GM19463 (cell line): ENCODE data around the gene ZNF778.
"Not testable (repeated sequence)": the region's sequence is repeated elsewhere in the genome, so short reads cannot be mapped to it uniquely, and the experiment has no call there.

Source experiments
- ATAC-seq: cut with Tn5 transposase; IDR thresholded peaks from one replicate; pipeline ENCODE4 v1.9.1; 2021; ENCODE audit warnings: mild to moderate bottlenecking, moderate library complexity; ENCODE audit not compliant: unreplicated experiment

ZNF778 gene

DNA sequence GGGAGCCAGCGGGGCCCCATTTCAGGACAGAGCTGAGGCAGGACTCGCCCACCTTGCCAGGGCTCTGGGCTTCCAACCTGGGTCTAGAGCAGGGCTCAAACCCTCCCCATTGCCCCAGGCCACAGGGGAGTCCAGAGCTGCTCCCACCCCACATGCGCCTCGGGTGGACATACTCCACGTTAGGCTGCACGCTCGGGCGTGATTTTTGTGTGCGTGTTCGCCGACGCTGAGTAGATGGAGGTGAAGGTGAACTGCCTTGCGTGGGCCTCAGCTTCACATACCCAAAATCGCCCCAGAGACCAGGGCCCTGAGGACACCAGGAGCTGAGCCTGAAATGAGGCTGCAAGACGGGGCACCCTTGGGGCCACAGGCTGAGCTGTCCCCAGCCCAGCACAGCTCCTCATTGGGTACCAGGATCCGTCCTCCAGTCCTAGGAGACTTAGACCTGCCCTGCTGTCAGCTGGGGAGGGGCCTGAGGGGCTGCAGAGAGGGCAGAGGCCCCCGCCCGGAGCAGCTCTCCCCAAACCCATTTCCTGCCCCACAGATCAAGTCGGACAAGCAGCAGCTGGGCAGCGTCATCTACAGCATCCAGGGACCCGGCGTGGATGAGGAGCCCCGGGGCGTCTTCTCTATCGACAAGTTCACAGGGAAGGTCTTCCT, 37.7 kb upstream of the ZNF778 start:
- no peak for ATAC-seq

GRCh38 chr16:89183463-89183862, 34.0 kb upstream of the ZNF778 start:
- ATAC-seq, result no peak

- ATAC-seq, result no peak
Observed at GRCh38 chr16:89183975-89184676, 33.4 kb upstream of the ZNF778 start.

DNA sequence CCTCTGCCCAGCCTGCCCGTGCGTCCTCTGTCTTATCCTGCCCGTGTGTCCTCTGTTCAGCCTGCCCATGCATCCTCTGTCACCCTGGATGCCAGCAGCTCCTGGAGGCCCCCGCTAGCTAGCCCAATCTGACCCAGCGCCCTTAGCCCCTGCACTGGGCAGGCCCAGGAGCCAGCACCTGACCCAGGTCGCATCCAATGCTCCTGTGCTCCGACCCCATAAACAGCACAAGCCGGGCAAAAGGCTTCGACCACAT, 32.9 kb upstream of the ZNF778 start:
- no peak for ATAC-seq

- no peak for ATAC-seq
Observed at GRCh38 chr16:89184933-89185794, 32.3 kb upstream of the ZNF778 start.

DNA sequence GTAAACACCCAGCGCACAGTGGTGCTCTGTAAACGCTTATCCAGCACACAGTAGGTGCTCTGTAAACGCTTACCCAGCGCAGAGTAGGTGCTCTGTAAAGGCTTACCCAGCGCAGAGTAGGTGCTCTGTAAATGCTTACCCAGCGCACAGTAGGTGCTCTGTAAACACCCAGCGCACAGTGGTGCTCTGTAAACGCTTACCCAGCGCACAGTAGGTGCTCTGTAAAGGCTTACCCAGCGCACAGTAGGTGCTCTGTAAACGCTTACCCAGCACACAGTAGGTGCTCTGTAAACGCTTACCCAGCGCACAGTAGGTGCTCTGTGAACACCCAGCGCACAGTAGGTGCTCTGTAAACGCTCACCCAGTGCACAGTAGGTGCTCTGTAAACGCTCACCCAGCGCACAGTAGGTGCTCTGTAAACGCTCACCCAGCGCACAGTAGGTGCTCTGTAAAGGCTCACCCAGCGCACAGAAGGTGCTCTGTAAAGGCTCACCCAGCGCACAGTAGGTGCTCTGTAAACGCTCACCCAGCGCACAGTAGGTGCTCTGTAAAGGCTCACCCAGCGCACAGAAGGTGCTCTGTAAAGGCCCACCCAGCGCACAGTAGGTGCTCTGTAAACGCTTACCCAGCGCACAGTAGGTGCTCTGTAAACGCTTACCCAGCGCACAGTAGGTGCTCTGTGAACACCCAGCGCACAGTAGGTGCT, 31.5 kb upstream of the ZNF778 start:
- ATAC-seq, result not testable (repeated sequence)

DNA sequence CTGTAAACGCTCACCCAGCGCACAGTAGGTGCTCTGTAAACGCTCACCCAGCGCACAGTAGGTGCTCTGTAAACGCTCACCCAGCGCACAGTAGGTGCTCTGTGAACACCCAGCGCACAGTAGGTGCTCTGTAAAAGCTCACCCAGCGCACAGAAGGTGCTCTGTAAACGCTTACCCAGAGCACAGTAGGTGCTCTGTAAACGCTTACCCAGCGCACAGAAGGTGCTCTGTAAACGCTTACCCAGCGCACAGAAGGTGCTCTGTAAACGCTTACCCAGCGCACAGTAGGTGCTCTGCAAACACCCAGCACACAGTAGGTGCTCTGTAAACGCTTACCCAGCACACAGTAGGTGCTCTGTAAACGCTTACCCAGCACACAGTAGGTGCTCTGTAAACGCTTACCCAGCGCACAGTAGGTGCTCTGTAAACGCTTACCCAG, 30.9 kb upstream of the ZNF778 start:
- not testable (repeated sequence) for ATAC-seq

DNA sequence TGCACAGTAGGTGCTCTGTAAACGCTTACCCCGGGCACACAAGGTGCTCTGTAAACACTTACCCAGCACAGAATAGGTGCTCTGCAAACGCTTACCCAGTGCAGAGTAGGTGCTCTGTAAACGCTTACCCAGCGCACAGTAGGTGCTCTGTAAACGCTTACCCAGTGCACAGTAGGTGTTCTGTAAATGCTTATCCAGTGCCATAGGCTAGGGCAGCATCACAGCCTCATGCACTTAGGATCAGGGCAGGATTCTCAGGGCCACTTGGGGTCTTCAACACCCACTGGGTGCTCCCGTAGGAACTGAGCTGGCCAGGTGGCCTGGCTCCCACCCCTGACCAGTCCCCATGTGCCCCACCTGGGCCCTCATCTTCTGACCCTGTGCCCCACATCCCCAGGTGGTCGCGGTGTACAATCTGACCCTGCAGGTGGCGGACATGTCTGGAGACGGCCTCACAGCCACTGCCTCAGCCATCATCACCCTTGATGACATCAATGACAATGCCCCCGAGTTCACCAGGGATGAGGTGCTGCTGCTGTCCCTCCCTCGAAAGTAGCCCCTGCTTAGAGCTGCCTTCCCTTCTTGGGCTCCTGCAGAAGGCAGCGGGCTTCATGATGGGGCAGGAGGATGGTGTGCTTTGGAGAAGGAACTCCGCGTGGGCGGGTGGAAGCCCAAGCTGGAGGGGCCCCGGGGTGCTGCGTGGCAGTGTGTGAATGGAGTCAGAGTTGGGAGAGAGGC, 30.3 kb upstream of the ZNF778 start:
- no peak for ATAC-seq

DNA sequence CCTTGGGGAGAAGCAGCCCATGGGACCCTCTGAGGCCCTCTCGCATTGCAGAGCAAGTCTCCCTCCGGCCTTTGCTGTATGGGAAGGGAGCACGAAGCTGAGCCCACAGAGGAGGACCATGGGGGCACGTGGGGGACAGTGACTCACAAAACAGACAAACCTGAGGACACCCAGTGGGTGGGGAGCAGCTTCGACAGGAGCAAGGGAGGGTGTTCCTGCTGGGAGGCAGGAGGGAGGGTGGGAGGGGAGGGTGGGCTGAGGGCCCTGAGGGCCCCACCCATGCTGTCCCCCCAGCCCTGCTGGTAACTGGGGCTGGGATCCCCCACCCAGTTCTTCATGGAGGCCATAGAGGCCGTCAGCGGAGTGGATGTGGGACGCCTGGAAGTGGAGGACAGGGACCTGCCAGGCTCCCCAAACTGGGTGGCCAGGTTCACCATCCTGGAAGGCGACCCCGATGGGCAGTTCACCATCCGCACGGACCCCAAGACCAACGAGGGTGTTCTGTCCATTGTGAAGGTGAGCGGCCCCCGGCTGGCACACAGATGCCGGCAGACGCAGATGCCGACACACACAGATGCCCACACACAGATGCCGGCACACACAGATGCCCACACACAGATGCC, 29.6 kb upstream of the ZNF778 start:
- no peak for ATAC-seq

GRCh38 chr16:89188471-89189357, 28.8 kb upstream of the ZNF778 start:
- not testable (repeated sequence) for ATAC-seq

GRCh38 chr16:89189358-89190025, 28.0 kb upstream of the ZNF778 start:
- no peak for ATAC-seq

GRCh38 chr16:89190150-89190958, 27.1 kb upstream of the ZNF778 start:
- ATAC-seq, result no peak

DNA sequence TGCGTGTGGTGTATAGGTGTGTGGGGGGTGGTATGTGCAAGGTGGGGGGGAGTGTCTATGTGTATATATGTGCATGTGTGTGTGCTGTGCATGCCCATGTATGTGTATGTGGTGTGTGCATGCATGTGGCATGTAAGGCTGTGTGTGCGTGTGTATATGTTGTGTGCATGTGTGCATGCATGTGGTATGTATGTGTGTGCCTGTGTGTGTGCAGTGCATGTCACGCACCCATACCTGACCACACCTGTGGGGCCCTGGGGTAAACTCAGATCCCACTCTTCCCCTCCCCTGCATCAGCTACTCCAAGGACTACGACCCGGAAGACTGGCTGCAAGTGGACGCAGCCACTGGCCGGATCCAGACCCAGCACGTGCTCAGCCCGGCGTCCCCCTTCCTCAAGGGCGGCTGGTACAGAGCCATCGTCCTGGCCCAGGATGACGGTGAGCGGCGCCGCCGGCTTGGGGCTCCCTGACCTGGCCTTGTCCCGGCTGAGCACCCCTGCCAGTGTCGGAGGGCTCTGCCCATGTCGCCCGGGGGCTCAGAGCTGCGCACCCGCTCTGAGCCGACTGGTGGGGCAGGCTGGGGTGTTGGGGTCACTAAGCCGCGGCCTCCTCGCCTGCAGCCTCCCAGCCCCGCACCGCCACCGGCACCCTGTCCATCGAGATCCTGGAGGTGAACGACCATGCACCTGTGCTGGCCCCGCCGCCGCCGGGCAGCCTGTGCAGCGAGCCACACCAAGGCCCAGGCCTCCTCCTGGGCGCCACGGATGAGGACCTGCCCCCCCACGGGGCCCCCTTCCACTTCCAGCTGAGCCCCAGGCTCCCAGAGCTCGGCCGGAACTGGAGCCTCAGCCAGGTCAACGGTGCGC, 26.2 kb upstream of the ZNF778 start:
- no peak for ATAC-seq

DNA sequence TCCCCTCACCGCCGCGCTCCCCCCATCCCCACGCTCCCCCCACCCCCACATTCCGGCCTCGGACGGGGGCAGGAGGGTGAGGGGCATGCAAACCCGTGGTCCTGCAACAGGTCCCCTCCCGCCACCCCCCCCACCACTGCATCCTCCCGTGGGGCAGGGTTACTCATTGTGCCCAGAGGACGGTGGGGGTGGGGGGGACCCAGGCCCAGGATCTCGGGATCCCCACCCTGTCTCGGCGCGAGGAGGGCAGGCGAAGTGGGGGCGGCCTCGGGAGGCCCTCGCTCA, 25.7 kb upstream of the ZNF778 start:
- no peak for ATAC-seq

GRCh38 chr16:89192186-89192955, 25.1 kb upstream of the ZNF778 start:
- ATAC-seq, result not testable (repeated sequence)

DNA sequence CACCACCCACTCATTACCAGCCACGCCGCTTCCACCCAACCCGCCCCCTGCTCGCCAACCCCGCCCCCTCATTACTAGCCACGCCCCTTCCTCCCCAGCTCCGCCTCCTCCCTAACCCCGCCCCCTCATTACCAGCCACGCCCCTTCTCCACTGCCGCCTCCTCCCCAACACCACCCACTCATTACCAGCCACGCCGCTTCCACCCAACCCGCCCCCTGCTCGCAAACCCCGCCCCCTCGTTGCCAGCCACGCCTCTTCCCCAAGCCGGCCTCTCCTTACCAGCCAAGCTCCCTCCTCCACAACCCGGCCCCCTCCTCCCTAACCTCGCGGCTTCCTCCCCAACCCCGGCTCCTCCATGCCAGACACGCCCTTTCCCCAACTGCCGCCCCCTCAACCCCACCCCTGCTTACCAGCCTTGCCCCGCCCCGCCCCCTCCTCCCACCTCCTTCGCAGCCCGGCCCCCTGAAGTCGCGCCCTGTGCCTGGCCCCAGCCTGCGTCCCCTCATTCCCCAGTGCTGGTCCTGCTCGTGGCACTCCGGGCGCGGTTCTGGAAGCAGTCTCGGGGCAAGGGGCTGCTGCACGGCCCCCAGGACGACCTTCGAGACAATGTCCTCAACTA, 24.4 kb upstream of the ZNF778 start:
- no peak for ATAC-seq
